Esophagus (tissue), 2 donors: ENCODE data around the gene TMPRSS2. TPM values are rescaled to one million over a fixed set of nuclear protein-coding genes. Genes with fewer than 3 reads are reported as not detected.

ENCODE experiments used
- H3K27ac ChIP-seq, 2 donors: one replicate each; pipeline ENCODE4 v1.5.1; 2013; ENCODE audit warnings: low read depth in 2 of 2, mild to moderate bottlenecking in 2 of 2, inconsistent platforms in 1 of 2, low read length in 1 of 2, moderate library complexity in 1 of 2
- H3K27me3 ChIP-seq, 2 donors: one replicate each; pipeline ENCODE4 v1.6.1; 2013; ENCODE audit warnings: low read length in 2 of 2, control low read depth in 1 of 2, mild to moderate bottlenecking in 1 of 2; ENCODE audit not compliant: insufficient read depth in 2 of 2, control insufficient read depth in 1 of 2
- H3K36me3 ChIP-seq, 2 donors: one replicate each; pipeline ENCODE4 v1.6.1; 2013; ENCODE audit warnings: low read length in 1 of 2; ENCODE audit not compliant: control insufficient read depth in 2 of 2, insufficient read depth in 2 of 2
- H3K4me1 ChIP-seq, 2 donors: one replicate each; pipeline ENCODE4 v1.6.1; 2013; ENCODE audit warnings: low read length in 1 of 2; ENCODE audit not compliant: control insufficient read depth in 2 of 2, insufficient read depth in 2 of 2
- H3K4me3 ChIP-seq, 2 donors: one replicate each; pipeline ENCODE4 v1.5.1; 2013; ENCODE audit warnings: low read length in 2 of 2, mild to moderate bottlenecking in 2 of 2, low read depth in 1 of 2, moderate library complexity in 1 of 2
- H3K9me3 ChIP-seq, 2 donors: one replicate each; pipeline ENCODE4 v1.6.1; 2013; ENCODE audit warnings: mild to moderate bottlenecking in 2 of 2, low read depth in 1 of 2, low read length in 1 of 2, moderate library complexity in 1 of 2; ENCODE audit not compliant: control insufficient read depth in 2 of 2, insufficient read depth in 1 of 2
- WGBS, 2 donors: extraction: QIAGEN DNeasy Blood & Tissue Kit; methylation state at CpG; one replicate each; pipeline ENCODE4 v1.1.7; 2013; 5-methylcytosine and 5-hydroxymethylcytosine counted together
- polyA plus RNA-seq, 2 donors: library from polyadenylated mRNA; stranded (reverse); fragments of 200-250 nt; gene quantifications; one replicate each; pipeline ENCODE4 v1.2.3, GENCODE V29; 2013
- donor health status: healthy with polysubstance abuse.
- donor health status: Bipolar disorder and iron deficiency.

The TMPRSS2 gene
- polyA plus RNA-seq, 2 donors = 29.5 to 66.6 TPM

GRCh38 chr21:41446586-41446985 lies 61.4 kb downstream of the TMPRSS2 start:
- peaks cover 13 to 25% of the 10 kb centered on the region in 2 donors for H3K36me3 ChIP-seq
- no peaks in the 10 kb centered on the region for H3K27me3 ChIP-seq
- H3K4me1 ChIP-seq = no peaks in the 10 kb centered on the region
- H3K9me3 ChIP-seq = no peaks in the 10 kb centered on the region
- H3K27ac ChIP-seq = no peak overlapping the region
- WGBS, 2 donors = 73 to 90% methylated on average over 4 of the region's 4 CpGs
- H3K4me3 ChIP-seq = no peak overlapping the region

GRCh38 chr21:41445465-41445862 lies 62.5 kb downstream of the TMPRSS2 start:
- H3K4me1 ChIP-seq = no peaks in the 10 kb centered on the region
- no peak overlapping the region for H3K4me3 ChIP-seq
- 88 to 89% methylated on average over 7 of the region's 7 CpGs for WGBS, 2 donors
- H3K27ac ChIP-seq = no peak overlapping the region
- H3K9me3 ChIP-seq = no peaks in the 10 kb centered on the region
- H3K27me3 ChIP-seq = no peaks in the 10 kb centered on the region
- peaks cover 13 to 34% of the 10 kb centered on the region in 2 donors for H3K36me3 ChIP-seq

- no peak overlapping the region for H3K27ac ChIP-seq
- no peak overlapping the region for H3K4me3 ChIP-seq
- H3K9me3 ChIP-seq = no peaks in the 10 kb centered on the region
- 90% methylated on average over 13 of the region's 13 CpGs for WGBS, 2 donors
- H3K27me3 ChIP-seq = no peaks in the 10 kb centered on the region
- H3K36me3 ChIP-seq = peaks cover 13 to 35% of the 10 kb centered on the region in 2 donors
- no peaks in the 10 kb centered on the region for H3K4me1 ChIP-seq
These were observed 63.1 kb downstream of the TMPRSS2 start for GRCh38 chr21:41444703-41445464.

GRCh38 chr21:41443562-41443961 lies 64.4 kb downstream of the TMPRSS2 start:
- Histone ChIP-seq H3K4me3 (no peak overlapping the region), H3K4me1 (no peaks in the 10 kb centered on the region), H3K27me3 (no peaks in the 10 kb centered on the region), H3K36me3 (peaks cover 4 to 38% of the 10 kb centered on the region in 2 donors), H3K9me3 (no peaks in the 10 kb centered on the region), H3K27ac (no peak overlapping the region)
- WGBS, 2 donors = 93% methylated on average over 7 of the region's 7 CpGs

- Histone ChIP-seq H3K27ac (no peak overlapping the region), H3K27me3 (no peaks in the 10 kb centered on the region), H3K9me3 (no peaks in the 10 kb centered on the region), H3K36me3 (peaks cover 8 to 42% of the 10 kb centered on the region in 2 donors), H3K4me1 (no peaks in the 10 kb centered on the region), H3K4me3 (no peak overlapping the region)
- 95 to 99% methylated on average over 2 of the region's 2 CpGs for WGBS, 2 donors
These were observed 65.3 kb downstream of the TMPRSS2 start for GRCh38 chr21:41442481-41443186.

GRCh38 chr21:41441546-41441945 lies 66.4 kb downstream of the TMPRSS2 start:
- Histone ChIP-seq H3K4me1 (no peaks in the 10 kb centered on the region), H3K4me3 (no peak overlapping the region), H3K36me3 (peaks cover 13 to 41% of the 10 kb centered on the region in 2 donors), H3K27ac (no peak overlapping the region), H3K9me3 (no peaks in the 10 kb centered on the region), H3K27me3 (no peaks in the 10 kb centered on the region)
- 94 to 97% methylated on average over 14 of the region's 14 CpGs for WGBS, 2 donors

GRCh38 chr21:41439248-41439647 lies 68.7 kb downstream of the TMPRSS2 start:
- no peak overlapping the region for H3K27ac ChIP-seq
- H3K27me3 ChIP-seq = no peaks in the 10 kb centered on the region
- 59 to 65% methylated on average over 4 of the region's 4 CpGs for WGBS, 2 donors
- no peak overlapping the region for H3K4me3 ChIP-seq
- H3K36me3 ChIP-seq = peaks cover 14 to 47% of the 10 kb centered on the region in 2 donors
- H3K4me1 ChIP-seq = no peaks in the 10 kb centered on the region
- H3K9me3 ChIP-seq = no peaks in the 10 kb centered on the region

GRCh38 chr21:41438425-41439113 lies 69.4 kb downstream of the TMPRSS2 start:
- no peaks in the 10 kb centered on the region for H3K27me3 ChIP-seq
- H3K36me3 ChIP-seq = peaks cover 14 to 43% of the 10 kb centered on the region in 2 donors
- H3K9me3 ChIP-seq = no peaks in the 10 kb centered on the region
- H3K27ac ChIP-seq = no peak overlapping the region
- H3K4me1 ChIP-seq = no peaks in the 10 kb centered on the region
- no peak overlapping the region for H3K4me3 ChIP-seq
- WGBS, 2 donors = 86 to 90% methylated on average over 13 of the region's 13 CpGs

GRCh38 chr21:41437729-41438128 lies 70.2 kb downstream of the TMPRSS2 start:
- WGBS, 2 donors = 54 to 71% methylated on average over 2 of the region's 2 CpGs
- Histone ChIP-seq H3K27ac (no peak overlapping the region), H3K4me3 (no peak overlapping the region), H3K9me3 (no peaks in the 10 kb centered on the region), H3K4me1 (no peaks in the 10 kb centered on the region), H3K36me3 (peaks cover 19 to 47% of the 10 kb centered on the region in 2 donors), H3K27me3 (no peaks in the 10 kb centered on the region)
